GM12801 (cell line): ENCODE data around the gene DIP2C.

Experiments
- CTCF ChIP-seq: IDR thresholded peaks from one replicate; pipeline ENCODE4 v1.5.1; 2011; ENCODE audit warnings: control low read depth; ENCODE audit not compliant: insufficient read length; ENCODE audit errors: extremely low read depth

Gene DIP2C

GRCh38 chr10:480928-481552 is 208.4 kb downstream of the DIP2C start:
- TF ChIP-seq CTCF = no peak

- no peak for TF ChIP-seq CTCF
Observed at GRCh38 chr10:480498-480927, 209.0 kb downstream of the DIP2C start.

GRCh38 chr10:478471-479245 is 210.8 kb downstream of the DIP2C start:
- no peak for TF ChIP-seq CTCF

GRCh38 chr10:477620-478019 is 211.8 kb downstream of the DIP2C start:
- no peak for TF ChIP-seq CTCF

- no peak for TF ChIP-seq CTCF
Observed at GRCh38 chr10:476455-476780, 213.1 kb downstream of the DIP2C start.

GRCh38 chr10:475709-476454 is 213.6 kb downstream of the DIP2C start:
- no peak for TF ChIP-seq CTCF

GRCh38 chr10:474946-475345 is 214.5 kb downstream of the DIP2C start:
- no peak for TF ChIP-seq CTCF
